K562 (cell line): ENCODE data around the gene CHML. TPM values are rescaled to one million over a fixed set of nuclear protein-coding genes. Genes with fewer than 3 reads are reported as not detected.
A peak's percentile ranks its signal among the peaks of the same experiment; 100 is the strongest.

Experiments used
- ZBTB40 ChIP-seq, 2 experiments: fragments of 450-650 bp in 1 of 2; sonication (generic) in 1 of 2; formaldehyde crosslinking in 1 of 2; IDR thresholded peaks; 2 replicates each; pipeline versions ENCODE4 v1.7.1 to v1.9.0; 2016 to 2022; ENCODE audit warnings: inconsistent platforms in 1 of 2, mild to moderate bottlenecking in 1 of 2, missing genetic modification reagents in 1 of 2
- polyA plus RNA-seq, 8 experiments: library from polyadenylated mRNA; depleted of rRNA in 4 of 8; stranded (reverse) in 5 of 8; unstranded in 3 of 8; fragments of >200 nt; fragmentation: Nextera tagmentation in 2 of 8; fragmentation: Illumina TruSeq in 1 of 8; extraction: Ambion mirVana in 2 of 8; extraction: Trizol in 1 of 8; gene quantifications; 2 replicates each; pipeline versions ENCODE4 v1.2.1 to v1.2.3, GENCODE V29; 2011 to 2014; ENCODE audit warnings: inconsistent platforms in 1 of 8, missing spikeins in 1 of 8
- total RNA-seq, 7 experiments: library from RNA; depleted of rRNA in 6 of 7; stranded (reverse); fragments of >200 nt in 6 of 7; fragmentation: Illumina TruSeq in 2 of 7; extraction: Trizol in 2 of 7; gene quantifications; 2 replicates each; pipeline versions ENCODE4 v1.2.1 to v1.2.3, GENCODE V29; 2011 to 2021; ENCODE audit warnings: low replicate concordance in 1 of 7

Gene CHML
- total and polyA plus RNA-seq, 9 of the 15 experiments (the other 6 are each of a cell fraction or from before 2014, with no cell fraction given) = 13.0 to 88.3 (median 62.8) TPM

- TF ChIP-seq ZBTB40 (IDR thresholded peaks at IDR 0.05) (peak; percentile 69; the same call in 1 of the 2 replicates), ZBTB40 (CRISPR knock-in tag; IDR thresholded peaks at IDR 0.05) (no peak)
Measured at GRCh38 chr1:241638099-241638682, 2.0 kb downstream of the CHML start (continued).
